ENCODE measurements around the gene HRH3. TPM values are rescaled to one million over a fixed set of nuclear protein-coding genes. Genes with fewer than 3 reads are reported as not detected.

The HRH3 gene
- total RNA-seq, 2 donors from 2014 or later = 0.18 to 0.51 TPM

DNA sequence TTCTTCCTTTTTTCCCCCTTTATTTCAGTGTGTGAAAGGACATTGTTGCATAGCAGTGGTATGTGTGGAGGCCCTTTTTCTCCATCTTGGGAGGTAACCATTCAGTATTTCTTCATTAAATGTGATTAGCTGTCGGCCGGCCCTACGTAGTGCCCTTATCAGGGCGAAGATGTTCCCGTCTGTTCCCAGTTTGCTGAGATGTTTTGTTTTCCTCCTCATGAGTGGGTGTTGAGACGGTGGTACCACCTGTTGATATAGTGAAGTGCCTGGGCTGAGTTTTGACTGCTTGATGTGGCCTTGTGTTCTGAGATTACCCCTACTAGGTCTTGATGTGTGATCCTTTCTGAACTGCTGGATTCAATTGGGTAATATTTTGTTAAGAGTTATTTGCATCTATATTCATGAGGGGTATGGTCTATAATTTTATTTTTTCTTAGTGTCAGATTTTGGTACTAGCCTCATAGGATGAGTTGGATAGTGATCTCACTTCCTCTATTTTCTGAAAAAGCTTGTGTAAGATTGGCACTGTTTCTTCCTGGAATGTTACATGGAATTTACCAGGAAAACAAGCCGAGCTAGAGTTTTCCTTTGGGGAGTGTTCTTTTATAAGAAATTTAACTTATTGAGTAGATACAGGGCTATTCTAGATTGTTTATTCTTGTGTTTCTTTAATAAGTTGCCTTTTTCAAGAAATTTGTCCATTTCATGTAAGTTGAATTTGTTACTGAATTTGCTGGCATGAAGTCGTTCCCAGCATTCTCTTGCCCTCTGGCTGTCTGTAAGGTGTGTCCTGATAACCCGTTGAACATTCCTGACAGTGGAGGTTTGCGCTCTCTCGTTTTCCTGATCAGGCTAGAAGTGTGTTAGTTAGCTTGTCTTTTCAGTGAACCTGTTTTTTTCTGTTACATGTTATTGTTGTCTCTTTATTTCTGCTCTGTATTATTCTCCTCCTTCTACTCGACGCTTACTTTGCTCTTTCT is 32.9 kb downstream of the HRH3 start:
- Histone ChIP-seq H3K4me3 (no peak overlapping the region), H3K27ac (no peak overlapping the region), H3K27me3 (replicated peaks; ENCODE audit: insufficient read depth) (no peaks in the 10 kb centered on the region), H3K9me3 (no peaks in the 10 kb centered on the region), H3K4me1 (replicated peaks) (peaks cover 4% of the 10 kb centered on the region), H3K36me3 (no peaks in the 10 kb centered on the region)
- WGBS = 78% methylated on average over 13 of the region's 13 CpGs
- no peak for TF ChIP-seq CTCF (IDR thresholded peaks at IDR 0.05)
- TF ChIP-seq POLR2AphosphoS5 (IDR thresholded peaks at IDR 0.05) = no peak
- TF ChIP-seq POLR2A (IDR thresholded peaks at IDR 0.05) = no peak
- DNase-seq (ENCODE audit: low spot score) = no peak
- intact Hi-C loops (cut with DNase I) = loop anchor here (10.0 kb wide), 1 partner anchor 198 kb away; the partner anchor contains the start of gene RPS21

DNA sequence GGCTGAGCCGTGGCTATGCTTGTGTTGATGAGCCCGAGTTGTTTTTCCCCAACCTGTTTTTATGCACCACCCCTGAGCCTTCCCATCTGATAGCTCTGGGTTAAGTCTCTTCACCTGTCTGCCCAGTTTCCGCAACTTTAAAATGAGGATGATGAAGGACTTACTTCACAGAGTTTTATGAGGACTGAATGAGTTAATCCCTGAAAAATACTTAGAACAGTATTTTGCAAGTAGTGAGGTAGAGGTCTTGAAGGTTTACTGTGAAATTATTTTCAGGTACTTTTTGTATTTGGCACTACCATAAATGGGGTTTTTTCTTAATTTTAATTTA is 34.0 kb downstream of the HRH3 start:
- peaks cover 4% of the 10 kb centered on the region for H3K4me1 ChIP-seq (replicated peaks)
- no peak overlapping the region for H3K27ac ChIP-seq
- no peak for DNase-seq (ENCODE audit: low spot score)
- TF ChIP-seq POLR2AphosphoS5 (IDR thresholded peaks at IDR 0.05) (no peak), POLR2A (IDR thresholded peaks at IDR 0.05) (no peak), CTCF (IDR thresholded peaks at IDR 0.05) (no peak)
- H3K27me3 ChIP-seq (replicated peaks; ENCODE audit: insufficient read depth) = no peaks in the 10 kb centered on the region
- intact Hi-C loops (cut with DNase I) = loop anchor here (10.0 kb wide), 1 partner anchor 199 kb away; the partner anchor contains the start of gene RPS21
- no peaks in the 10 kb centered on the region for H3K36me3 ChIP-seq
- WGBS = 70% methylated on average over 3 of the region's 3 CpGs
- no peak overlapping the region for H3K4me3 ChIP-seq
- H3K9me3 ChIP-seq = no peaks in the 10 kb centered on the region

DNA sequence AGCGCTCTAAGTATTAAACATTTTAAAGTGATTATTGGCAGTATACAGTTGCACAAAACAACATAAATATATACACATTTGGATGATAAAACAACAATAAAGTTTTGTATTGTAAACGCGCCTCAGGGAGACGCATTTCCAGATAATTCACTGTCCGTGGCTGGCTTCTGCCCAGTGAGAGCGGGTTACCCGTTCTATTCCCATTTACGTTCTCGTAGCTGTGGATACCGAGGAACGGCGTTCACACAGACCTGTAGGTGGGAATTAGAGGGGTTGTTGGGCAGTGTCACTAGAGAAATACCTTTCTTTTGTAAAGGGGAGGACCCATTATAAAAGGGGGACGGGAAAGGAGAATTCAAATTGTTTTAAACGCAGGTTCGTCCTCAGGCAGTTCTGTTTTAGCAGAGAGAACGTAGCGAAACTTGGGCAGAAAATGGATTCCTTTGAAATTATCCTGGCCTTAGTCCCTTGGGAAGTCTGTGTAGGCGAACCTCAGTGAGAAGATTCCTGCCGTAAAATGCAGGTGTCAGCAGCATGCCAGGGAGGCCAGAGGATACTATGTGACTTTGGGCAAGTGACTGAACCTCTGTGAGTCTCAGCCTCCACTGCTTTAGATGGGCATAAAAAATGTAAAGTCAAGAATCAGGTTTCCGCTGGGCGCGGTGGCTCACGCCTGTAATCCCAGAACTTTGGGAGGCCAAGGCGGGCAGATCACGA is 36.5 kb downstream of the HRH3 start:
- Histone ChIP-seq H3K27me3 (replicated peaks; ENCODE audit: insufficient read depth) (no peaks in the 10 kb centered on the region), H3K36me3 (no peaks in the 10 kb centered on the region), H3K4me3 (peak overlapping the region; percentile 74 to 79), H3K4me1 (replicated peaks) (peaks cover 4% of the 10 kb centered on the region), H3K9me3 (no peaks in the 10 kb centered on the region), H3K27ac (peak overlapping the region; percentile 84 to 87)
- no peak for DNase-seq (ENCODE audit: low spot score)
- intact Hi-C loops (cut with DNase I) = loop anchor here (10.0 kb wide), 1 partner anchor 201 kb away; the partner anchor contains the start of gene RPS21
- TF ChIP-seq CTCF (IDR thresholded peaks at IDR 0.05) (no peak), POLR2A (IDR thresholded peaks at IDR 0.05) (no peak), POLR2AphosphoS5 (IDR thresholded peaks at IDR 0.05) (no peak)
- WGBS = 25% methylated on average over 25 of the region's 25 CpGs

DNA sequence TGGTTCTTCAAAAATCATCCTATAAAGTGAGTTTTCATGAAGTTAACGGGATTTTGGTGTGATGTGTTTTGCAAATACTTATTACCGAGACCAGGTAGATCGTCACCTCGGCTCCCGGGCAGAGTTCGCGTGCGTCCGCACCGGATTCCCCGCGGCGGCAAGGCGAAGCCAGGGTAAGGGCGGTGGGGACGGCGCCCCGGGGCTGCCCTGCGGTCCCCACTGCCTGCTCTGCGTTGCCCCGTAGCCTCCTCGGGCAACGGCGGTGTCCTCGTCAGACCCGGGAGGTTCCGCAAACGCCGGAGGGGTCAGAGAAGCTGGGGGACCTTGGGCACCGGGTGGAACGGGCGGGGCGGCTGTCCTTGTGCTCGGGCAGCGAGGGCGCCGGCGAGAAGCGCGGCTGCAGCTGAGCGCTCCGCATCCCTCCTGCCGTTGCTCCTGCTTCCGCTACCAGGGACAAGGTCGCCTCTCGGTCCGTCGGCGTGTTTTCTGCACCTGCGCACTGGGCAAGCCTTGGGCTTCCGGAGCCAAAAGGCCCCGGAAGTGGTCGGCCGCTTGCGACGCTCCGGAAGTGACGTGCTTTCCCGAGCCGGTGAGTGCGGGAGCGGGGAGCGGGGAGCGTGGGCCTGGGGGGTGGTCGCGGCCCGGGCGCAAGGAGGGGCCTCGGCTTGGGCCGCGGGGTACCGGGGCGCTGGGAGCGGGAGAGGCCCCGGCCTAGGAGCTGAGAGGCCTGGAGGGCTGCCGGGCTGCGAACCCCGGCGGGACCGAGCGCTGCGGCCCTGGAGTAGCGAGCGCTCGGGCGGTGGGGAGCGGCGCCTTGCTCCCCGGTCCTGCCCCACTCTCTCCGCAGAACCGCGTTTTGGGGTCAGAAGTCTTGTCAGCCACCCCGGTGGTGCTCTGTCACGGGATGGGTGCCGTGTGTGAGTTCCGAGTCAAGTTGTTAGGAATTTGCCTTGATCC is 37.3 kb downstream of the HRH3 start, which contains the start of gene MTG2:
Gene MTG2 (plus strand): TSS at position 560 of the 957 bp plus-strand sequence. CDS start 10,393 bp downstream, outside the sequence.
- peak; percentile 92 for DNase-seq (ENCODE audit: low spot score)
- H3K27ac ChIP-seq = peak within 1 kb of the TSS; percentile 84 to 87
- no peaks in the 10 kb centered on the region for H3K9me3 ChIP-seq
- intact Hi-C loops (cut with DNase I) = loop anchor here (10.0 kb wide), 1 partner anchor 202 kb away; the partner anchor contains the start of gene RPS21
- TF ChIP-seq CTCF (IDR thresholded peaks at IDR 0.05) = peak in 1 of 4 experiments; percentile 35
- TF ChIP-seq POLR2AphosphoS5 (IDR thresholded peaks at IDR 0.05) = peak; percentile 99
- peak; percentile 72 for TF ChIP-seq POLR2A (IDR thresholded peaks at IDR 0.05)
- no peaks in the 10 kb centered on the region for H3K27me3 ChIP-seq (replicated peaks; ENCODE audit: insufficient read depth)
- peaks cover 4% of the 10 kb centered on the region for H3K4me1 ChIP-seq (replicated peaks)
- under 1% methylated on average over 92 of the region's 96 CpGs for WGBS
- H3K36me3 ChIP-seq = no peaks in the 10 kb centered on the region
- peak within 1 kb of the TSS; percentile 74 to 79 for H3K4me3 ChIP-seq

Measured in prostate gland (tissue), 2 donors.